ENCODE measurements around the gene ADAT3. TPM values are rescaled to one million over a fixed set of nuclear protein-coding genes. Genes with fewer than 3 reads are reported as not detected.

The ADAT3 gene
- total RNA-seq, 6 donors from 2014 or later: 6.1 to 25.1 (median 12.0) TPM

DNA sequence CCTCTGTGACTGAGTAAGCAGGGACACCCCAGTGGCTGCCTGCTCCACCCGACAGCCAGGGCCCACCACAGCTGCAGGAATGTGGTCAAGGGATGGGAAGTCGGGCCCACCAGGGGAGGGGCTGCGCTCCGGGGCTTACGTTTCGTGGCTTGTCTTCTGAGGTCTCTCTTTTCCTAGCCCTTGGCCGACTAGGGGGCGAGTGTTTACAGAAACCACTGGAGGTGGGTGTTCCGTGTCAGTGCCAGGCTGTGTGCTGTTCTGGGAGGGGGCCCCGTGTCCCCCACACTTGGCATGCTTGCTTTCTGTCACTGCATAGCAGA lies 4.5 kb downstream of the ADAT3 start:
- no peak for TF ChIP-seq POLR2A (IDR thresholded peaks at IDR 0.05)

DNA sequence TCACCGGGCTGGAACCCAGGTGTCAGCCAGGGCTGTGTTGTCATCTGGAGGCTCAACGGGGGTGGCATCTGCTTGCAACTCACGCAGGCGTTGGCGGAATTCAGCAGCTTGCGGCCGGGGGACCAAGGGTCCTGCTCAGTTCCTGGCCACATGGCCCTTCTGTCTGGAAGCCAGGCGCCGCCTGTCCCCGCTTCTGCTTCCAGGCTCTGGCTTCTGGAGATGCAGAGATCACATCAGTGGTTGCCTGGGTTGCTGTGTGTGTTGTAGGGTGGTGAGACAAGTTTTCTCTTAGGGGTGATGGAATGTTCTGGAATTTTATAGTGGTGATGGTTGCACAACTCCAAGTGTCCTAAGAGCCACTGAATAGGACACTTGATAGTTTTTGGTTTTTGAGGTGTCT lies 5.0 kb downstream of the ADAT3 start:
- ATAC-seq (ENCODE audit: low FRiP score in 2 of 2) (no peak), DNase-seq (peak in 1 of 2 donors; percentile 80)
- no peak overlapping the region for H3K4me3 ChIP-seq
- peak overlapping the region; percentile 24 to 48 (median 40) for H3K27ac ChIP-seq
- H3K36me3 ChIP-seq: peaks cover 12 to 32% (median 25%) of the 10 kb centered on the region in 4 donors
- TF ChIP-seq POLR2A (IDR thresholded peaks at IDR 0.05) (no peak), EP300 (IDR thresholded peaks at IDR 0.05) (no peak), POLR2AphosphoS5 (IDR thresholded peaks at IDR 0.05) (no peak)
- TF ChIP-seq, protein P1, sequence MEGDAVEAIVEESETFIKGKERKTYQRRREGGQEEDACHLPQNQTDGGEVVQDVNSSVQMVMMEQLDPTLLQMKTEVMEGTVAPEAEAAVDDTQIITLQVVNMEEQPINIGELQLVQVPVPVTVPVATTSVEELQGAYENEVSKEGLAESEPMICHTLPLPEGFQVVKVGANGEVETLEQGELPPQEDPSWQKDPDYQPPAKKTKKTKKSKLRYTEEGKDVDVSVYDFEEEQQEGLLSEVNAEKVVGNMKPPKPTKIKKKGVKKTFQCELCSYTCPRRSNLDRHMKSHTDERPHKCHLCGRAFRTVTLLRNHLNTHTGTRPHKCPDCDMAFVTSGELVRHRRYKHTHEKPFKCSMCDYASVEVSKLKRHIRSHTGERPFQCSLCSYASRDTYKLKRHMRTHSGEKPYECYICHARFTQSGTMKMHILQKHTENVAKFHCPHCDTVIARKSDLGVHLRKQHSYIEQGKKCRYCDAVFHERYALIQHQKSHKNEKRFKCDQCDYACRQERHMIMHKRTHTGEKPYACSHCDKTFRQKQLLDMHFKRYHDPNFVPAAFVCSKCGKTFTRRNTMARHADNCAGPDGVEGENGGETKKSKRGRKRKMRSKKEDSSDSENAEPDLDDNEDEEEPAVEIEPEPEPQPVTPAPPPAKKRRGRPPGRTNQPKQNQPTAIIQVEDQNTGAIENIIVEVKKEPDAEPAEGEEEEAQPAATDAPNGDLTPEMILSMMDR (IDR thresholded peaks at IDR 0.05): no peak
- H3K27me3 ChIP-seq: no peaks in the 10 kb centered on the region
- peaks cover 28 to 47% (median 40%) of the 10 kb centered on the region in 4 donors for H3K4me1 ChIP-seq
- WGBS, 2 donors: 91 to 96% methylated on average over 4 to 10 of the region's 10 CpGs
- H3K9me3 ChIP-seq: no peaks in the 10 kb centered on the region

More for the DNA sequence above, 4.5 kb downstream of the ADAT3 start:
- Histone ChIP-seq H3K27me3 (no peaks in the 10 kb centered on the region), H3K27ac (peak overlapping the region; percentile 24 to 48 (median 40)), H3K4me1 (peaks cover 30 to 50% (median 43%) of the 10 kb centered on the region in 4 donors), H3K4me3 (no peak overlapping the region), H3K36me3 (peaks cover 12 to 28% (median 24%) of the 10 kb centered on the region in 4 donors), H3K9me3 (no peaks in the 10 kb centered on the region)
- 48% methylated on average over 5 of the region's 10 CpGs; no CpG with 5 or more reads in 1 of the 2 donors for WGBS, 2 donors
- no peak for DNase-seq
- ATAC-seq (ENCODE audit: low FRiP score in 2 of 2): no peak

DNA sequence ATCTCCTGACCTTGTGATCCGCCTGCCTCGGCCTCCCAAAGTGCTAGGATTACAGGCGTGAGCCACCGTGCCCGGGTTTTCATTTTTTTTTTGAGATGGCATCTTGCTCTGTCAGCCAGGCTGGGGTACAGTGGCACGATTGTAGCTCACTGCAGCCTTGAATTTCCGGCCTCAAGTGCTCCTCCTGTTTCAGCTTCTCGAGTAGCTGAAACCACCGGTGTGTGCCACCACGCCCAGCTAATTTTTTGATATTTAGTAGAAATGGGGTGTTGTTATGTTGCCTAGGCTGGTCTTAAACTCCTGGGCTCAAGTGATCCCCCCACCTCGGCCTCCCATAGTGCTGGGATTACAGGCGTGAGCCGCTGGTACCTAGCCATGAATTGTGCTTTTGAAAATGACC lies 5.9 kb downstream of the ADAT3 start:
- Histone ChIP-seq H3K9me3 (no peaks in the 10 kb centered on the region), H3K4me3 (no peak overlapping the region), H3K4me1 (peaks cover 22 to 40% (median 35%) of the 10 kb centered on the region in 4 donors), H3K27me3 (no peaks in the 10 kb centered on the region), H3K27ac (no peak overlapping the region), H3K36me3 (peaks cover 12 to 34% (median 25%) of the 10 kb centered on the region in 4 donors)
- TF ChIP-seq, protein P1 (IDR thresholded peaks at IDR 0.05): no peak
- TF ChIP-seq POLR2AphosphoS5 (IDR thresholded peaks at IDR 0.05) (no peak), EP300 (IDR thresholded peaks at IDR 0.05) (no peak), POLR2A (IDR thresholded peaks at IDR 0.05) (no peak)
- DNase-seq: no peak
- ATAC-seq (ENCODE audit: low FRiP score in 2 of 2): no peak
- WGBS, 2 donors: 82 to 83% methylated on average over 13 of the region's 13 CpGs

DNA sequence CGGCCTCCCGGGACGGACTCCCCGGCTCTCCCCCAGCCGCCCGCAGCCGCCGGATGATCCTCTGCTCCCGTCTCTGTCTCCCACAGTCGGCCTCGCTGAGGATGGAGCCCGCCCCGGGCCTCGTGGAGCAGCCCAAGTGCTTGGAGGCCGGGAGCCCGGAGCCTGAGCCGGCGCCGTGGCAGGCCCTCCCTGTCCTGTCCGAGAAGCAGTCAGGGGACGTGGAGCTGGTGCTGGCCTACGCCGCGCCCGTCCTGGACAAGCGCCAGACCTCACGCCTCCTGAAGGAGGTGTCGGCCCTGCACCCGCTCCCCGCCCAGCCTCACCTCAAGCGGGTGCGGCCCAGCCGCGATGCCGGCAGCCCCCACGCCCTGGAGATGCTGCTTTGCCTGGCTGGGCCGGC lies 6.8 kb downstream of the ADAT3 start:
- Histone ChIP-seq H3K4me1 (peaks cover 19 to 35% (median 29%) of the 10 kb centered on the region in 4 donors), H3K36me3 (peaks cover 12 to 34% (median 25%) of the 10 kb centered on the region in 4 donors), H3K27ac (no peak overlapping the region), H3K4me3 (no peak overlapping the region), H3K27me3 (no peaks in the 10 kb centered on the region), H3K9me3 (no peaks in the 10 kb centered on the region)
- DNase-seq: peak in 1 of 2 donors; percentile 88
- TF ChIP-seq POLR2AphosphoS5 (IDR thresholded peaks at IDR 0.05) (no peak), POLR2A (IDR thresholded peaks at IDR 0.05) (no peak), EP300 (IDR thresholded peaks at IDR 0.05) (no peak)
- TF ChIP-seq, protein P1 (IDR thresholded peaks at IDR 0.05): no peak
- WGBS, 2 donors: 91 to 95% methylated on average over 16 to 27 of the region's 37 CpGs
- no peak for ATAC-seq (ENCODE audit: low FRiP score in 2 of 2)

DNA sequence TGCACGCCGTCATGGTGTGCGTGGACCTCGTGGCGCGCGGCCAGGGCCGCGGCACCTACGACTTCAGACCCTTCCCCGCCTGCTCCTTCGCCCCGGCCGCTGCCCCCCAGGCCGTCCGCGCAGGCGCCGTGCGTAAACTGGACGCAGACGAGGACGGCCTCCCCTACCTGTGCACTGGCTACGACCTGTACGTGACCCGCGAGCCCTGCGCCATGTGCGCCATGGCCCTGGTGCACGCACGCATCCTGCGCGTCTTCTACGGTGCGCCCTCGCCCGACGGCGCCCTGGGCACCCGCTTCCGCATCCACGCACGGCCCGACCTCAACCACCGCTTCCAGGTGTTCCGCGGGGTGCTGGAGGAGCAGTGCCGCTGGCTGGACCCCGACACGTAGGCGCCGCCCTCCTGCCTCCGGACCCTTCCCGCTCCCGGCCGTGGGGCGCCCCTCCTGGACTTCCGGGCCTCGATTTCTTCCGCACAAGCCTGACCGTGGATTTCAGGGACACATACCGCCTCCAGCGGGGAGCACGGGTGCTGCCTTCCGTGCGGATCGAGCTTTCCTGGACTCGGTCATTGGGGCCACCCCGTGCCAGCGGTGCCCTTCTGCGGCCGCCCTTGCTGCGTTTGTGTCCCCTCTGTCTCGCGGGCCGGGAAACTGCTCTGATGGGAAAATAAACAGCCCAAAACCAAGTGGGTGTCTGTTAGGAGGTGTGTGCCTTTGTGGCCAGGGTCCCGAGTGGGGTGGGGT lies 7.7 kb downstream of the ADAT3 start:
- Histone ChIP-seq H3K27me3 (no peaks in the 10 kb centered on the region), H3K36me3 (peaks cover 12 to 40% (median 32%) of the 10 kb centered on the region in 4 donors), H3K9me3 (no peaks in the 10 kb centered on the region), H3K4me3 (no peak overlapping the region), H3K4me1 (peaks cover 16 to 30% (median 22%) of the 10 kb centered on the region in 4 donors), H3K27ac (no peak overlapping the region)
- TF ChIP-seq EP300 (IDR thresholded peaks at IDR 0.05): no peak
- no peak for TF ChIP-seq POLR2A (IDR thresholded peaks at IDR 0.05)
- TF ChIP-seq POLR2AphosphoS5 (IDR thresholded peaks at IDR 0.05): no peak
- TF ChIP-seq, protein P1 (IDR thresholded peaks at IDR 0.05): no peak
- ATAC-seq (ENCODE audit: low FRiP score in 2 of 2) (no peak), DNase-seq (peak in 1 of 2 donors; percentile 84)
- 98 to 100% methylated on average over 56 to 77 of the region's 77 CpGs for WGBS, 2 donors
